Tibial artery (tissue), 4 donors: ENCODE data around the gene EPN1.
A peak's percentile ranks its signal among the peaks of the same experiment; 100 is the strongest.

Source experiments
- DNase-seq, 2 donors: peaks; one replicate each; pipeline ENCODE4 v3.0.0-alpha.2; 2019
- H3K27ac ChIP-seq, 2 donors: fragments of 200-600 bp; sonication (generic) in 1 of 2; 1 replicate in 1 of 2; 2 replicates in 1 of 2; pipeline ENCODE4 v1.5.1; 2018 to 2019; ENCODE audit warnings: mild to moderate bottlenecking in 1 of 2
- H3K27me3 ChIP-seq, 2 donors: fragments of 200-600 bp; sonication (generic) in 1 of 2; one replicate each; pipeline versions ENCODE4 v1.5.1 to v1.6.0; 2016 to 2019
- H3K36me3 ChIP-seq, 3 donors: fragments of 200-600 bp; sonication (generic) in 2 of 3; one replicate each; pipeline ENCODE4 v1.5.1; 2016 to 2019; ENCODE audit warnings: mild to moderate bottlenecking in 2 of 3
- H3K4me1 ChIP-seq, 4 donors: fragments of 200-600 bp; sonication (generic) in 2 of 4; 1 replicate in 3 of 4; 2 replicates in 1 of 4; pipeline ENCODE4 v1.5.1; 2016 to 2019
- H3K4me3 ChIP-seq, 2 donors: fragments of 200-600 bp; sonication (generic) in 1 of 2; 1 replicate in 1 of 2; 2 replicates in 1 of 2; pipeline ENCODE4 v1.5.1; 2018 to 2019; ENCODE audit warnings: mild to moderate bottlenecking in 2 of 2
- H3K9me3 ChIP-seq, 3 donors: fragments of 200-600 bp; sonication (generic) in 1 of 3; one replicate each; pipeline ENCODE4 v1.5.1; 2016 to 2019
- CTCF ChIP-seq, 2 experiments: fragments of 200-600 bp in 1 of 2; fragments of 450-650 bp in 1 of 2; IDR thresholded peaks; one replicate each; pipeline ENCODE4 v1.5.1; 2017 to 2019; ENCODE audit warnings: antibody characterized with exemption in 2 of 2, mild to moderate bottlenecking in 1 of 2, moderate library complexity in 1 of 2
- intact Hi-C: fragments of 100-400 bp; cut with DNase I; formaldehyde crosslinking; loops from one replicate; pipeline ENCODE4 v1.15.0; 2023; ENCODE audit warnings: low total_unique reads

The EPN1 gene

DNA sequence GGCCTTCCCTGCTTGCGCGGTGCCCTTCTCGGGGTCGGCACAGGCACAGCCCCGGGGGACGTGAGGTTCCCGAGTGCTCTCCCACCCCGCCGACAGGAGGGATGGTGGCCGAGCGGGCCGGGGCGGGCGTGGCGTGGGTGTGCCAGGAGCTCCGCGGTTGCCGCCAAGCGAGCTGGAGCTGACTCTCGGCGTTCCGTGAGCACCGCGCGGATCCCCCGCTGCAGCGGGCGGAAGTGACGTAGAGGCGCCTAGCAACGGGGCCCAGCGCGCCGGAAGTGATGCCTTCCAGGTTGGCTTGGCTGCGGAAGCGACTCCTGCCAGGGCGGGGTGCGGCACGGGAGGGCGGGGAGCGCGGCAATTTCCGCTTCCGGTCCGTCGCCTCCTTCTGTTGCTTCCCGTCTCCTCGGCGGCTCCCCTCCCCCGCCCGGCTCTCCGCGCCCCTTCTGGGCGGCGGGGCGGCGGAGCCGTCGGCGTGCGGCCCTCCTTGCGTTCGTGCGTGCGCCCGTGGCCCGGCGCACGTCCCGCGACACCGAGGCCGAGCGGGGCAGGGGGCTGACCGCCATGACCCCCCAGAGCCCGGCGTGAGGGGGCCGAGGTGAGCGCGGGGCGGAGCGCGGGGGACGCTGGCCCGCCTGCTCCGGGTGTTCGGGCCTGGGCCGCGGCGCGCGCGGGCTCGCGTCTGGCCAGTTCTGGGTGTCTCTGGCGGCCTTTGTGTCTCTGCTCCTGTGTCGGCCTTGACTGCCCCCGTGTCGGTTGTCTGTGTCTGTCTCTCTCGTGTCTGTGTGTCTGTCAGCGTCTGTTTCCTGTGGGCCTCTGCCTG, at the start of gene EPN1:
TSS of gene EPN1 (plus strand) at position 386 of the 820 bp plus-strand sequence. CDS start 3,402 bp downstream, outside the sequence.
- H3K4me1 ChIP-seq, result peaks cover 0 to 45% (median 39%) of the 10 kb centered on the region in 4 donors

DNA sequence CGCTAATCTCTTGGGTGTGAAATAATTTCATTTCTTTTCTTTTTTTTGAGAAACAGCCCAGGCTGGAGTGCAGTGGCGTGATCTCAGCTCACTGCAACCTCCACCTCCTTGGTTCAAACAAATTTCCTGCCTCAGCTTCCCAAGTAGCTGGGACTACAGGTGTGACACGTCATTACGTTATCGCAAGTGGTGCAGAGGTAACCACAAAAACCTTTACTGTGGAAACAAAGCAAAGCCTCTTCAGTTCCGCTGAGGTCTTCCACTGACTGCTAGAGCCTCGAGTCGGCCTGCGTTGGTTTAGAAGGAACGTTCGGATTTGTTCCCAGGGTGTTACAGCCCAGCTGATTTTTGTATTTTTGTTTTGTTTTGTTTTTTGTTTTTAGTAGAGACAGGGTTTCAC, 48.7 kb upstream of the EPN1 start:
- Histone ChIP-seq H3K4me1 (peaks cover 0 to 14% (median 6%) of the 10 kb centered on the region in 4 donors), H3K36me3 (peaks cover 6 to 13% (median 9%) of the 10 kb centered on the region in 3 donors), H3K27ac (no peak overlapping the region), H3K27me3 (no peaks in the 10 kb centered on the region), H3K9me3 (no peaks in the 10 kb centered on the region), H3K4me3 (no peak overlapping the region)
- intact Hi-C loops, result no loop called here
- TF ChIP-seq CTCF (IDR thresholded peaks at IDR 0.05), result no peak
- DNase-seq, result no peak

More for the DNA sequence above, at the start of gene EPN1:
- Histone ChIP-seq H3K36me3 (peaks cover 25 to 61% (median 38%) of the 10 kb centered on the region in 3 donors), H3K27ac (peak within 1 kb of the TSS; percentile 68 to 94), H3K27me3 (no peaks in the 10 kb centered on the region), H3K9me3 (no peaks in the 10 kb centered on the region), H3K4me3 (peak within 1 kb of the TSS; percentile 69 to 97)
- DNase-seq, result peak; percentile 93 to 98
- intact Hi-C loops, result no loop called here
- no peak for TF ChIP-seq CTCF (IDR thresholded peaks at IDR 0.05)

GRCh38 chr19:55632463-55632834, 42.6 kb upstream of the EPN1 start:
- DNase-seq, result peak; percentile 86 to 98
- intact Hi-C loops, result loop anchor here (5.0 to 10.0 kb wide), 2 partner anchors 35 to 228 kb away; partner anchors contain the start of genes FIZ1 and UBE2S
- H3K4me1 ChIP-seq, result peaks cover 5 to 24% (median 23%) of the 10 kb centered on the region in 4 donors

DNA sequence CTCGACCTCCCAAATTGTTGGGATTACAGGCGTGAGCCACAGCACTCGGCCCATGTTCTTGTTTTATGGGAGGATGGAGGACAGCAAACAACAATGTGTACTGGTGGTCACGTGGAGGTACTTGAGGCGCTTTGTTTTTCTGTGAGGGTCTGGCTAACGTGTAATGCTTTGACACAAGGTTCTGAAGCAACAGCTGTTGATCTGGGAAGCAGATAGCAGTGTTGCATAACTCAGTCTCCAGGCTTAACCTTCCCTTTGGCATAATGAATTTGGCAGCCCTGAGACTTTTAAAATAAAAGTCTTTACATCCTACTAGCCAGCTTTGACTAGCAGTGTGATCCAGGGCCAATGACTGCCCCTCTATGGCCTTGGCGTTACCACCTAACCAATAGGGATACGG, 41.2 kb upstream of the EPN1 start:
- Histone ChIP-seq H3K4me1 (peaks cover 5 to 38% (median 31%) of the 10 kb centered on the region in 4 donors), H3K4me3 (no peak overlapping the region), H3K9me3 (no peaks in the 10 kb centered on the region), H3K27ac (peak overlapping the region in 1 of 2 donors; percentile 100), H3K36me3 (peaks cover 0 to 6% (median 0%) of the 10 kb centered on the region in 3 donors), H3K27me3 (no peaks in the 10 kb centered on the region)
- TF ChIP-seq CTCF (IDR thresholded peaks at IDR 0.05), result no peak
- intact Hi-C loops, result loop anchor here (5.0 to 10.0 kb wide), 2 partner anchors 37 to 229 kb away; partner anchors contain the start of genes FIZ1 and UBE2S
- DNase-seq, result no peak

More at GRCh38 chr19:55632463-55632834, 42.6 kb upstream of the EPN1 start:
- H3K27me3 ChIP-seq, result no peaks in the 10 kb centered on the region
- peak overlapping the region in 1 of 2 donors; percentile 35 for H3K27ac ChIP-seq
- no peak overlapping the region for H3K4me3 ChIP-seq
- no peaks in the 10 kb centered on the region for H3K36me3 ChIP-seq
- peak; percentile 81 to 90 for TF ChIP-seq CTCF (IDR thresholded peaks at IDR 0.05)
- no peaks in the 10 kb centered on the region for H3K9me3 ChIP-seq

DNA sequence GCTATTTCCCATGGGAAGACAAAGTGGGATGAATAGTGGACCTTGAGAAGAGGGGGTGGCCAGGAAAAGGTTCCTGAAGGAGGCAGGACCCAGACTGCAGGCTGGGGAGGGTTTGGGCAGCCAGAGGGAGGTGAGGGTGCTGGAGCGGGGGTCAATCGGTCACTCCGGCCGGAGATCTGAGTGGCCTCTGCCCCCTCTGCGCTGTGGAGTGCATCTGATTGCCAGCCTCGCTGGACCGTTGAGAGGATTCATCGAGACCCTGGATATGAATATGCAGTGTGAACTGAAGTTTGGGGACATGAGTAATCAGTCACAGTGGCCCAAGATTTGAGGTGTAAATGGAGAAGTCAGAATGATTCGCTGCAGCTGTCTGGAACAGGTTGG, 39.7 kb upstream of the EPN1 start:
- H3K4me3 ChIP-seq, result peak overlapping the region; percentile 95 to 99
- peak overlapping the region; percentile 99 to 100 for H3K27ac ChIP-seq
- no peaks in the 10 kb centered on the region for H3K27me3 ChIP-seq
- DNase-seq, result no peak
- intact Hi-C loops, result loop anchor here (10.0 kb wide), 1 partner anchor 231 kb away; the partner anchor contains the start of gene UBE2S
- TF ChIP-seq CTCF (IDR thresholded peaks at IDR 0.05), result no peak
- H3K9me3 ChIP-seq, result no peaks in the 10 kb centered on the region
- peaks cover 0 to 6% (median 0%) of the 10 kb centered on the region in 3 donors for H3K36me3 ChIP-seq
- peaks cover 5 to 53% (median 44%) of the 10 kb centered on the region in 4 donors for H3K4me1 ChIP-seq
